ENCODE results near the gene CACNB2.

DNA sequence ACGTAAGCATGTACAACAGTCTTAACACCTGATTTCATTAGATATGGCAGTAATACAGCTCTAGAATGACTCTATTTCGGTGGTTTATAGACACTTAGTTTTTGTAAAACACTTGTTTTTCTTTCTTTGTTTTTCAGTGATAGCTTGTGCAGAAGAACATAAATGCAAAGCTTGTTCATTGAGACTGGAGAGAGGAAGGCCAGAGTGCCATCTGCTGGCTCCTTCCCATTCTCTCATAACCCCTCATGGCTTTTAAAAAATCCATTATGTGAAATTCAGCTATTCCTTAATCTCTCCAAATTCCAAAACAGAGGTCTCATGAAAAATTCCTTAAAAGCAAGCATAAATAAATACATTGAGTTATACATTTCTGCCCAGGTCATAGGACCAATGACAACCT lies 76.3 kb downstream of the CACNB2 start:
- TF ChIP-seq CTCF (IDR thresholded peaks at IDR 0.05) (peak; percentile 16 to 57 (median 40)), EP300 (IDR thresholded peaks at IDR 0.05) (no peak), POLR2A (IDR thresholded peaks at IDR 0.05) (no peak)

Data from gastroesophageal sphincter (tissue), 3 donors.